Ovary (tissue), 9 donors: ENCODE results near the gene TDG. TPM values are rescaled to one million over a fixed set of nuclear protein-coding genes. Genes with fewer than 3 reads are reported as not detected.
A peak's percentile ranks its signal among the peaks of the same experiment; 100 is the strongest.

Experiments
- DNase-seq, 5 donors: peaks; one replicate each; pipeline ENCODE4 v3.0.0-alpha.2; 2019 to 2020
- H3K27ac ChIP-seq, 2 donors: fragments of 200-600 bp; one replicate each; pipeline versions ENCODE4 v1.5.1 to v1.8.0; 2019 to 2022
- H3K27me3 ChIP-seq: fragments of 200-600 bp; one replicate; pipeline ENCODE4 v1.8.0; 2022
- H3K36me3 ChIP-seq: fragments of 200-600 bp; sonication (generic); one replicate; pipeline ENCODE4 v1.5.1; 2019
- H3K4me1 ChIP-seq: one replicate; pipeline ENCODE4 v1.8.1; 2013; ENCODE audit warnings: mild to moderate bottlenecking, moderate library complexity; ENCODE audit not compliant: insufficient read depth
- H3K4me3 ChIP-seq: fragments of 200-600 bp; sonication (generic); one replicate; pipeline ENCODE4 v1.5.1; 2017
- H3K9me3 ChIP-seq, 2 donors: fragments of 200-600 bp in 1 of 2; sonication (generic) in 1 of 2; one replicate each; pipeline versions ENCODE4 v1.5.1 to v1.8.1; 2013 to 2019; ENCODE audit warnings: mild to moderate bottlenecking in 1 of 2, moderate library complexity in 1 of 2
- CTCF ChIP-seq, 3 donors: fragments of 450-650 bp in 2 of 3; fragments of 200-600 bp in 1 of 3; IDR thresholded peaks; one replicate each; pipeline versions ENCODE4 v1.5.1 to v1.8.0; 2016 to 2022; ENCODE audit warnings: antibody characterized with exemption in 3 of 3, mild to moderate bottlenecking in 1 of 3
- EP300 ChIP-seq: sonication (generic); formaldehyde crosslinking; IDR thresholded peaks from one replicate; pipeline ENCODE4 v1.6.1; 2017; ENCODE audit warnings: antibody characterized with exemption
- POLR2A ChIP-seq: fragments of 450-650 bp; IDR thresholded peaks from one replicate; pipeline ENCODE4 v1.6.1; 2017; ENCODE audit warnings: antibody characterized with exemption, mild to moderate bottlenecking, moderate library complexity
- WGBS, 3 donors: extraction: QIAGEN DNeasy Blood & Tissue Kit in 1 of 3; methylation state at CpG; one replicate each; pipeline versions ENCODE4 v1.1.5 to v1.1.7; 2013 to 2017; 5-methylcytosine and 5-hydroxymethylcytosine counted together
- intact Hi-C, 4 donors: fragments of 100-400 bp; cut with DNase I; formaldehyde crosslinking; loops; one replicate each; pipeline versions ENCODE4 v1.11.0 to v1.15.1; 2022 to 2023
- polyA plus RNA-seq, 2 donors: library from polyadenylated mRNA; stranded (reverse); fragments of 200-250 nt in 1 of 2; fragments of 350-450 nt in 1 of 2; fragmentation: Illumina TruSeq in 1 of 2; extraction: RNeasy Lipid Tissue Mini Kit (QIAGEN cat#74804) in 1 of 2; gene quantifications; one replicate each; pipeline ENCODE4 v1.2.3, GENCODE V29; 2013 to 2014
- total RNA-seq, 7 donors: library from RNA; depleted of rRNA in 2 of 7; stranded (reverse); fragments of >200 nt in 2 of 7; fragmentation: NEBNext Ultra II Directional in 3 of 7; extraction: Animal tissue kit (Norgen Biotek cat#: 25700) in 3 of 7; gene quantifications; one replicate each; pipeline versions ENCODE4 v1.1.0 to v1.2.4, GENCODE V29; 2016 to 2023
- donor health status: DM: no; HTN: no; CAD: no; lungs with moderate emphysema.
- donor health status: DM: no; HTN: no; CAD: no.
- donor health status: Bipolar disorder and iron deficiency.
- donor health status: DM: yes; HTN: yes; CAD: no.
- donor health status: DM: no; HTN: no; CAD: no.
- donor health status: DM: yes; HTN: yes; CAD: no.

TDG gene
- total and polyA plus RNA-seq, 9 donors, result 10.7 to 24.2 (median 18.0) TPM

GRCh38 chr12:103956509-103957027, 9.1 kb upstream of the TDG start:
- no peaks in the 10 kb centered on the region for H3K9me3 ChIP-seq
- H3K27me3 ChIP-seq, result no peaks in the 10 kb centered on the region
- no peak for DNase-seq
- H3K4me3 ChIP-seq, result peak overlapping the region; percentile 87
- no peak for TF ChIP-seq CTCF (IDR thresholded peaks at IDR 0.05)
- no peak for TF ChIP-seq EP300
- intact Hi-C loops, result no loop called here
- WGBS, 3 donors, result 0% methylated on average over 31 of the region's 31 CpGs
- H3K27ac ChIP-seq, result peak overlapping the region; percentile 55 to 87
- peaks cover 11% of the 10 kb centered on the region for H3K4me1 ChIP-seq
- H3K36me3 ChIP-seq, result no peaks in the 10 kb centered on the region

DNA sequence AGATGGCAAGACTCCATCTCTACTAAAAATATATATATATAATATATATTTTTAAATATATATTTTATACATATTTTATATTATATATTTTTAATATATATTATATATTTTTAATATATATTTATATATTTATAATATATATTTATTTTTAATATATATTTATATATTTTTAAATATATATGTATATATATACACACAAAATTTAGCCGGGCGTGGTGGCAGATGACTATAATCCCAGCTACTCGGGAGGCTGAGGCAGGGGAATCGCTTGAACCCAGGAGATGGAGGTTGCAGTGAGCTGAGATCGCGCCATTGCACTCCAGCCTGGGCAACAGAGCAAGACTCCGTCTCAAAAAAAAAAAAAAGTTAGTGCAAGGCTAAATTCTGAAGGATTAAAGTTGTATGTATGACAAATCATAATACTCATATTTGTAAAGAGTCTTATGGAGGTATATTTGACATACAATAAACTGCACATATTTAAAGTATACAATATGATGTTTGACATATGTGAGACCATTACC, 7.7 kb upstream of the TDG start:
- peak overlapping the region in 1 of 2 donors; percentile 87 for H3K27ac ChIP-seq
- intact Hi-C loops, result no loop called here

GRCh38 chr12:103958621-103959020, 7.1 kb upstream of the TDG start:
- intact Hi-C loops, result no loop called here

More for the DNA sequence above, 7.7 kb upstream of the TDG start:
- TF ChIP-seq EP300 (no peak), POLR2A (no peak), CTCF (IDR thresholded peaks at IDR 0.05) (no peak)
- Histone ChIP-seq H3K9me3 (no peaks in the 10 kb centered on the region), H3K4me3 (peak overlapping the region; percentile 87), H3K36me3 (no peaks in the 10 kb centered on the region), H3K4me1 (peaks cover 11% of the 10 kb centered on the region), H3K27me3 (no peaks in the 10 kb centered on the region)
- no peak for DNase-seq
- 85 to 91% (median 87%) methylated on average over 7 of the region's 7 CpGs for WGBS, 3 donors

GRCh38 chr12:103960616-103961227, 5.0 kb upstream of the TDG start:
- TF ChIP-seq CTCF (IDR thresholded peaks at IDR 0.05), result no peak
- TF ChIP-seq EP300, result no peak
- TF ChIP-seq POLR2A, result no peak
- Histone ChIP-seq H3K27ac (no peak overlapping the region), H3K4me1 (peaks cover 17% of the 10 kb centered on the region), H3K9me3 (no peaks in the 10 kb centered on the region), H3K27me3 (no peaks in the 10 kb centered on the region), H3K4me3 (no peak overlapping the region), H3K36me3 (no peaks in the 10 kb centered on the region)
- intact Hi-C loops, result loop anchor here in 2 of 4 donors (10.0 kb wide), 1 partner anchor 104 kb away; the partner anchor contains the start of gene HCFC2 (in 2 of the 2)
- 42 to 48% (median 42%) methylated on average over 7 of the region's 7 CpGs for WGBS, 3 donors
- DNase-seq, result no peak

More at GRCh38 chr12:103958621-103959020, 7.1 kb upstream of the TDG start:
- H3K4me1 ChIP-seq, result peaks cover 11% of the 10 kb centered on the region
- DNase-seq, result no peak
- WGBS, 3 donors, result 45 to 65% (median 56%) methylated on average over 1 of the region's 1 CpG
- H3K27ac ChIP-seq, result no peak overlapping the region
- TF ChIP-seq POLR2A (no peak), EP300 (no peak), CTCF (IDR thresholded peaks at IDR 0.05) (no peak)
- no peaks in the 10 kb centered on the region for H3K27me3 ChIP-seq
- no peaks in the 10 kb centered on the region for H3K9me3 ChIP-seq
- H3K4me3 ChIP-seq, result no peak overlapping the region
- H3K36me3 ChIP-seq, result no peaks in the 10 kb centered on the region
